HG02759 (cell line): Measurements from ENCODE around the gene ZFP64.
"Not testable (repeated sequence)": the region's sequence is repeated elsewhere in the genome, so short reads cannot be mapped to it uniquely, and the experiment has no call there.

Experiments used
- ATAC-seq: cut with Tn5 transposase; IDR thresholded peaks from one replicate; pipeline ENCODE4 v1.9.1; 2021; ENCODE audit warnings: mild to moderate bottlenecking, moderate library complexity; ENCODE audit not compliant: unreplicated experiment

The ZFP64 gene

DNA sequence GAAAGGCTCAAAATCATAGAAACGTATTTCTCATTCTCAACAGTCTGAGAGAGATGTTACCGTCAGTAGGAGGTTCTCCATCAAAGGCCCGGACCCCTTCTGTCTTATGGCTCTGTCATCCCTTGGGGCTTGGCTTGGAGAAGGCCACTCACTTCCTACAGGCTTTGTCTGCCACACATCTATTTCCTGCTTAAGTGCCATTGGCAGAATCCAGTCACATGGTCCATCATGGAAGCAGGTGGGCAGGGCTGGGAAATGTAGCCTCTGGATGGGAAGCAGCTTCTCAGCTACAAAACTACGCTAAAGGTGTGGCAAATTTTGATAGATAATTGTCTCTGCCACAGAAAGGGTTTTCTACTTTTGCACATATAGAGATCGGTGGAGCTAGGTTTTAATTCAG, 12.6 kb upstream of the ZFP64 start:
- no peak for ATAC-seq

DNA sequence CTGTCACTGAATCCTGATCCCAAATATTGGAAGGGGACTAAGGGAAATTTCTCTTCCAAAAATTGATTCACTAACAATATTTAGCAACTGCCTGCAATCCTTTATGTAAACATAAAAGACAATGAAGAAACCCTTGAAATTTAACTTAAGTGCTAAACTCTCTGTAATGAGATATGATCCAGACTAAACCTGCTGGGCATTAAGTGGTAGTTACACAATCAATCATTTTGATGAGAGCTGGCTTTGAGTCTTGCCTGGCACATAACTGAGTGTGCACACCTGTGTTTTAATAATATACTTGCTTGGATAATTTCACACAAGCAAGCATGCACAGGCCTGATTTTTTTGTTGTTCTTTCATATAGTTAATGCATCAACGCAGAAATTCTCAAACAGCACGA, 9.8 kb upstream of the ZFP64 start:
- no peak for ATAC-seq

DNA sequence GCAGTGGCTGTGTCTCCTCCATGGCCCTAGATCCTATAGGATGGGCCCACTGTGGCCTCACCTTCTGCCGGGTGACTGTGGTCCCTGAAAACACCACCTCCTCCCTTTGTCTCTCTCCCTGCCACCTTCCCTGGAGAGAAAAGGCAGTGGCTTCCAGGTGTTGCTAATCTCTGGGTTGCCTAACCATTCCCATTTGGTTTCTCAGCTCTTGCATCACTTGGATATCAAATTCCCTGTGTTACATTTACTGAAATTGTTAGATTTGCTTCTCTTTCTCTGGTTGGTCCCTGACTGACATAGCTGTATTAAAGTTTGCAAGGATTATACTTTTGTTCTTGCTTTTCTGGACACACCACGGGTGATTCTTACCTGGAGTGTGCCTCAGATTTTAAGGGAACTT, 9.3 kb upstream of the ZFP64 start:
- ATAC-seq: no peak

DNA sequence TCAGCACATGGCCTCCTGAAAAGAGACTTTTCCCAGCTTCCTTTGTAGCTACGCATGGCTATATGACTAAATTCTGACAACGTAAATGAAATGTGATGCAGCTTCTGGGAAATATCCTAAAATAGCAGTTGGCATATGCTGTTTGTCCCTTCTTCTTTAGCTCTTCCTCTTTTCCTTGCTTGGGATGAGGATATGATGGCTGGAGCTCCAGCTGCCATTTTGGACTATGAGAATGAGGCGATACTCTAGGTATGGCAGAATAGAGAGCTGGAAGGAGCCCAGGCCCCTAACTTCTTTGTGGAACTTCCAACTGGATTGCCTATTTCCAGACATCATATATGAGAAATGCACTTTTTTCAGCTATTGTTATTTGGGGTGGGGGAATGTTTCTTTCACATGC, 5.3 kb upstream of the ZFP64 start:
- ATAC-seq: no peak

DNA sequence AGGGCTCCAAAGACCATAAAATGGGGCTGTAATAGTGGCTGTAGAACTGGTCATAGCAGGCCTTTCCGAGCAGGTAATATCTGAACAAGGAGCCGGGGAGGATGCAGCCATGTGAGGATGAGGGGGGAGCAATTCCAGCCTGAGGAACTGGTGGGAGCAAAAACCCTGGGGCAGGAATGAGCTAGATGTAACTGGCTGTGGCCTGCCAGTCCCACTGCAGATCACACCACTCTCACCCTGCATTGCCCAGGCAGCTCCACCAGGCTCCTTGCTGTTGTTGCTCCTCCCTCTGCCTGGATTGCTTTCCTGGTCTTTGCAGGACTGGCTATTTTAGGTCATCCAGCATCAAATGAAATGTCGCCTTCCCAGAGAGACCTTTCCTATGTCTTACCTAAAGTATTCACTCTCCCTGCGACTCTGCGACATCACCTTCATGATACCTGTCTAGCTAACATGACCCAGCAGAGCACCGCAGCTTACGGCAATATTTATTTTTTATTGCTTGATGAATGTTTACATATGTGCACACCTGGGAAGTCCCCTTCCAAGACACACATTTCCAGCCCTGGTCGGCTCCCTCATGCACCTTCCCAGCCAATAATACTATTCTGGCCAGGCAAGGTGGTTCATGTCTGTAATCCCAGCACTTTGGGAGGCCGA, 2.4 kb upstream of the ZFP64 start:
- no peak for ATAC-seq

DNA sequence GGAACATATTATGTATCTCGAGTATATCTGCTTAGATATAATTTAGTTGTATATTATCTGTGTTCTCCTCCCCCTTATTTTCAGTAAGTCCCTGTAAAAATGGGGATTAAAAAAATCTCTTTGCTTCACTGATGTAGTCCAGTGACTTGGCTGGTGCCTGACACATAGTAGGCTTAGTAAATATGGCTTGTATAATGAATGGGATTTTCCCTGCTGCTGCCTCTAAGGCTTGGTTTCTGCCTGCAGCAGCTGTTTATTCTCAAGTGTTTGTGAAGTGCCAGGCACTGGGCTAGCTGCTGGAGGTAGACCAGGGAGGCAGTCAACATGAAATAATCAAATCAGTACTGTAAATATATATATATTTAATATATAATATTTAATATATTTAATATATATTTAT, 1.6 kb upstream of the ZFP64 start:
- no peak for ATAC-seq

DNA sequence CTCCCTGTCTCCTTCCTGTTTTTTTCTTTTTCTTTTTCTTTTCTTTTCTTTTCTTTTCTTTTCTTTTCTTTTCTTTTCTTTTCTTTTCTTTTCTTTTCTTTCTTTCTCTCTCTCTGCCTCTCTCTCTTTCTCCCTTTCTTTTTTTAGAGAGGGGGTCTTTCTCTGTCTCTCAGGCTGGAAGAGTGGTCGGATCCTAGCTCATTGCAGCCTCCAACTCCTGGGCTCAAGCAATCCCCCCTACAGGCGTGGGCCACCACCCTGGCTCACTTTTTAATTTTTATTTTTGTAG, 1.1 kb upstream of the ZFP64 start:
- ATAC-seq: not testable (repeated sequence)

DNA sequence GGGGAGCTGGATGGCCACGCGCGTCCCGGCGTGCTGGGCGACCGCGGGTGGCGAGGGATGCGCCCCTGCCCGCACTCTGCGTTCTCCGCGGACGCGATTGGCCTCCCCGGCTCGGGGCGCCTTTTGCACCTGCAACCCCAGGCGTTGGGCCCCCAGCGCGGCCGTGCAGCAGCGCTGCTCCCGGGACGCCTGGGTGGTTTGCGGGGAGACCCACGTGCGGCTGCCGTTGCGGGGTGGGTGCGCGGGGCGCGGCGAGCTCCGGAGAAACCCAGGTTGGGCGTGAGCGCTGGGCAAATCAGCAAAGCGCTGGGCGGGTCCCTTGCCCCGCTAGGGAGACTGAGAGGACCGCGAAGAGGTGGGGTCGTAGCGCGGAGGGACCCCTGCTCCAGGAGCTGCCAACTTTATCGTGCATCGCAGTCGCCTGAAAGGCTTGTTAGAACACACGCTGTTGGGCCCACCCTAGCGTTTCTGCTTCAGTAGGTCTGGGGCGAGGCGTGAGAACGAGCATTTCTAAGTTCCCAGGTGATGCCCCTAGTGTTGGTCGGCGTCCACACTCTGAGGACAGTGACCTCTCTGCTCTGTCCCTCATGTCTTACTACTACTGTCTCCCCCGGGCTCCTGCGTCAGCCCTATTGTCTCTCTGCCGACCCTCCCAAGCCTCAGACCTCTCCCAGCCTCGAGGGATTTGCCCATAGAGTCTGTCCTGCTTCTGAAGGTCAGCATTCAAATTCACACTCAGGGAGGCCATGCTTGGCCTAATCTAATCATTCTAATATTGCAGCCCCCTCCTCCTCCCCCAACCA, 538 bp upstream of the ZFP64 start:
- ATAC-seq: peak; percentile 45

DNA sequence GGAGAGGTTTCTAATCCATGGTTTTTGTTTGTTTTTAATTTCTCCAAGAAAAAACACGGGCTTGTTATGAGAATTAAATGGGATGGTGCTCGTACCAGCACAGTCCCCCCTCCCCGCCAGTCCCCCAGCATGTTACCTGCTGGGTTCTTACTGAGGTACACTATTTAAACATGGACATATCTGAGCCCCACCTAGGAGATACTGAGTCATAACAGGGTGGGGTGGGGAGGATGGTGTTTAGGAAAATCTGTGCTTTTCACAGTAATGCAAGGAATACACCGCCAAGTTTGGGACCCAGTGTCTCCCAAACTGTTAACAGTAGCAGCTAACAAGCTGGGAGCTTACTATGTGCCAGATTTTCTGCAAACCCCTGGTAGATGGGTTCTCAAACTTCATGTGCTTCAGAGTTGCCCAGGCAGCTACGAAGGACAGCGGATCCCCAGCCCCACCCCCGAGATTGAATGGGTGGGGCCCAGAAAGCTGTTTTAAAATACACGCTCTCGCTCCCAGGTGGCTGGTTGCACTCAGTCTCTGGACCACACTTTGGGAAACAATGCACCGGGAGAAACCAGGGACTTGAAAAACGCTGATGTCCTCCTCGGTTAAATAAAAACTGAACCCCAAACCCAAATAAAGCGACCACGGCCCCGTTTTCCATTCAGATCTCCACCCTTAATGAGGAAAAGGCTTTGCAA, 995 bp downstream of the ZFP64 start:
- peak; percentile 40 for ATAC-seq

DNA sequence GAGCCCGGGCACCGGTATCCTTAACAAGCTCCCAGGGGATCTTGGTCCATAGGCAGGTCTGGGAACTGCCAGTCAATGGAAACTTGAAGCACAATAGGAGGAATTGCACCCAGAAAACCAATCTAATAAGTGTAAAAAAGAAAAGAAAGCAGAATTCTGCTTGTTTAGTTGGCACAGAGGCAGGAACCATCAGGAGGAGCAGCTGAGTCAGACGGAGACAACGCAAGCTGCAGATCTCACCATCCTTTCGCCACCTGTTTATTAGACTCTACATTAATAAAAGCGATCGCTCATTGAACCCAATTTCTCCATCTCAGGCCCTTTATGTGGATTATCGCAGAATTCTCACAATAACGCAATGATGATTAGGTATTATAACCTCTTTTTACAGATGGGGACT, 9.8 kb downstream of the ZFP64 start:
- ATAC-seq: no peak

DNA sequence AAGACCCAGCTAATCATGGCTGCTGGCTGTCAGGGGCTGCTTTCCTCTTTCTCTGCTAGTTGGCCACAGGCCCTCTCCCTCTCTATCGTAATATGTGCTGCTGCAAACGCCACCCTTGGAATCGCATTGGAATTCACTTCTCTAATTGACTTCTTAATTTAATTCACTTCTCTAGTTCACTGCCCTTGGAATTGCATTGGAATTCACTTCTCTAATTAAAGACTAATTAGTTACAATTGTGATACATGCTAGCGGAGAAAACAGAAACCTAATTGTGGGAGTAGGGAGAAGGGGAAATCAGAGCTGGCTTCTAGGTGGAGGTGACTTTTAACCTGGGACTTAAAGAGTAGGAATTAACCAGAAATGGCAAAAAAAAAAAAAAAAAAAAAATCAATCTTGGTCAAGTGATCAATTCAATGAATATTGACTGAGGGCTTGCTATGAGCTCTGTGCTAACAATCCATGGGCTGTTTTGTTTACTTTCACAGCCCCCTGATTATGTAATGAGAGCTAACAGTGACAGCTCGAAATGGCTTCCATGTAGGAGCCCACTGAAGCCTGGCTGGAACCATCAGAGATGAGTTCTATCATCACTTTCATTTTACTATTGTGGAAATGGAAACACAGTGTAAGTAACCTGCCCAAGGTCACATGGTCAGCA, 11.3 kb downstream of the ZFP64 start:
- ATAC-seq: no peak

DNA sequence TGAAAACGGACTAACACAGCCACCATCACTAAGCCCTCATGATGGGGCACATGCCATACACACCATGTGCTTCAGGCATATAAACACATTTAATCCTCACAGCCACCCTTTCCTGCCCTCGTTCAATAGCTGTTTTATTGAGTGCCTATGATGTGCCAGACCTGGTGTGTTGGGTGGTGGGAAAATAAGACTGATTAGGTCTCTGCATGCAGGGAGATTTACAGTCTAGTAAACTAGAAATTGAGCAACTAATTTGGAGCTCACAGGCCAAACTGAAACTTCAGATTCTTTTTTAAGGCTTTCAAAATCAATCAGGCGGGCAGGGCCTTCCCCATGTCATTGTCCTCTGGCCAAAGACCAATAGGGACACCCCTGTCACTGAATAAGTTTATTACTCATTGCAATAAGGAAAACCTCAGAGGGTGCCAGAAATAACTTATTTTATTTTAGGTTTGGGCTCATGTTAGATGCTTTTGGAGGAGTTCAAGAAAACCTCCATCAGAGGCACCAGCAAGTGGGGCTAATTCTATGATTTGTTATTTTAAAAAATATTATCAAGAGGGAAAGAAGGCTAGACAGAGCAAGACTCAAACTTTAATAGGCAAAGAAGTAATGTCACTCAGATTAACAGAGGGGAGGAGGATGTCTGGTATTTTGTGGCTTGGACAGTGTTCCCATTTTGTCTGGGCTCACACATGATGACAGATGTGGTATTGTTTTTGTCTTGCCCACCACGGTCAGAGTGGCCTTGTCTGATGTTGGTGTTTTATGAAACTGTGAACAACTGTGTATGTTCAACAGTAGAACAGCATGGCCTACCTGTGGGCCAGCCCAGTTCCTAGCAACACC, 12.0 kb downstream of the ZFP64 start:
- peak; percentile 90 for ATAC-seq

DNA sequence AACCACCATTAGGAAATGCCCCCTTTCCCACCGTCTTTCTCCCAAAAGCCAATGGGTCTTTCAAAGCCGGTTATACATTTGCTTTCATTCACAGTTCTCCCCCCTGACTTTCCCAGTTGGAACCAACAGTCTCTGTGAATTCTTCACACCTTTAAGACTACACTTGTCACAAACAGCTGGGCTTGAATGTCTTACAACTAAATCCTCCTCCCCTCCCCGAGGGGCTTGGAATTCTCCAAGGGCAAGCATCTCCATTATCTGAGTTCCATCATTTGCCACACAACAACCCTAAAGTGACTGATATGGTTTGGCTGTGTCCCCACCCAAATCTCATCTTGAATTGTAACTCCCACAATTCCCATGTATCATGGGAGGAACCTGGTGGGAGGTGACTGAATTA, 12.9 kb downstream of the ZFP64 start:
- ATAC-seq: no peak

DNA sequence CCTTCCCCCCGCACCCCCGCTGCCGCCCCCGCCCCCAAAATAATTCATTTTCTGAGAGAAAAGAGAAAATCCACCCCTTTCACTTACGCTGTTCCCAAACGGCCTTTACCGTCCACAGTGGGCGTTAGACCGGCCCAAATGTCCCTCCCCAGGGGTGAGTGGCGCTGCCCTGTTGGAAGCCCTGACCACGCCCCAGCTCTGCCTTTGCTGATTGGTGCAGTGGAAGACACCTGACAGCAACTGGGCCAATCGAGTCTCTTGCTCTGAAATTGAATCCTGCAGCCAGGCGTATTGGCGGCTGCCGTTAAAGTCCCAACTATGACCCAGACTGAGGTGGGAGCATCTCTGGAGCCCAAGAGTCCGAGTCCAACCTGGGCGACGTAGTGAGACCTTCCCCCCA, 15.7 kb downstream of the ZFP64 start:
- ATAC-seq: no peak

DNA sequence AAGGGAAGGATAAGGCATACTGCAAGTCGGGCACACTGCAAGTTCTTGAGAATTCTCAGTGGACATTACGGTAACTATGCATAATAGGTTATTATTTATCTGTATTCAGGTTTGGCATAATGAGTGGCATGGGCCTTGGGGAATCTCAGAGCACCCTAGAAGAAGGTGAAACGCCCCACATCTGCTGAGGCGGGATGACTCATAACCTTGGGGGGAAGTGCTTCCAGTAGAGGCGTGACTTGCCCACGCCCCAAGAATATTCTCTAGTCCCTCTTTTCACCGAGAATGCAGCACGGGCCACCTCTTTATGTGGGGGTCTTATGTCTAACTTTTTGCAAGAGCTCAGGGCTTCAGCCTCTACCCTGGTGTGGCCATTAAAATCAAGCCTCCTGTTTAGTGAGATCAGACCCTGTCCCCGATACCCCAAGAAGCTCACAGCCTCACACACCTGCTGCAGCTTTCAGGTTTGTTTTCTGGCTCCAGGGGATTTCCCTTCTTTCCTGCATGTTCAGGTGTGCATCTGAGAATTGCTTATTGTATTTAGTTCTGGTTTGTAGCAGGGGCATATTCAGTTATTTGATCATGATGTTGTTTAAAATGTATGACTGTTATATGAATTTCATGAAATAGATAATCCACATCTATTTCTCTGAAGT, 19.1 kb downstream of the ZFP64 start:
- peak; percentile 88 for ATAC-seq

DNA sequence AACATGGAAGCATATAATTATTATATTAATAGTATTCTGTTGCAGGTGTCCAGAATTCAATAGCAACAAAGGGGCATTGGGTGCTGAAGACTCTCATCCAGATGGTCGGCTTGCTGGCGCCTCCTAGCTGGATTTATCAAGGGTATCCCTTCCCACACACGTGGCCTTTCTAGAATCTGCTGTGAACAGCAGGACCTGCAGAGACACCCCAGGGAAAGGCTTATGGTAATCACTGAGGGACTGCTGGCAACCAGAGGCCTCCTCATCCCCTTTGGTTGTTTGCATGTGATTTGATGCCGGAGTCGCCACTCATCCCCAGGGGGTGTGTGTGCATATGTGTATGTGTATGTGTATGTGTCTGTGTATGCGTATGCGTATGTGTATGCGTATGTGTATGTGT, 20.6 kb downstream of the ZFP64 start:
- ATAC-seq: no peak

DNA sequence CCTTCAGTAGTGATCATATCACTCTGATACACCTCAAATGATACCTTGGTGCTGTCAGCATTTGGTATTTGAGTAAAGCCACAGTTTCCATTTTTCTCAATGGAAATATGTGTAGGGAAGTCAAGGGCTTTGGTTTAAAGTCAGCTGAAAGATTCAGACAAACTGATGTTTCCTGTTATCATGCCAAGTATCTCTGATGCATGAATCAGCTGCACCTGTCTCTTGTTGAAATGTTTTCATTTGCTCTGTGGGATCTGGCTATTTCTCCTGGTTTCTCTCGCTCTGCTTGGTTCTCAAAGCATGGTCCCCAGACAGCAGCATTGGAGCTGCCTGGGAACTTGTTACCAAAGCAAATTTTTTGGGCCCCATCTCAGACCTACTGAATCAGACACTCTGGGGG, 23.5 kb downstream of the ZFP64 start:
- no peak for ATAC-seq

DNA sequence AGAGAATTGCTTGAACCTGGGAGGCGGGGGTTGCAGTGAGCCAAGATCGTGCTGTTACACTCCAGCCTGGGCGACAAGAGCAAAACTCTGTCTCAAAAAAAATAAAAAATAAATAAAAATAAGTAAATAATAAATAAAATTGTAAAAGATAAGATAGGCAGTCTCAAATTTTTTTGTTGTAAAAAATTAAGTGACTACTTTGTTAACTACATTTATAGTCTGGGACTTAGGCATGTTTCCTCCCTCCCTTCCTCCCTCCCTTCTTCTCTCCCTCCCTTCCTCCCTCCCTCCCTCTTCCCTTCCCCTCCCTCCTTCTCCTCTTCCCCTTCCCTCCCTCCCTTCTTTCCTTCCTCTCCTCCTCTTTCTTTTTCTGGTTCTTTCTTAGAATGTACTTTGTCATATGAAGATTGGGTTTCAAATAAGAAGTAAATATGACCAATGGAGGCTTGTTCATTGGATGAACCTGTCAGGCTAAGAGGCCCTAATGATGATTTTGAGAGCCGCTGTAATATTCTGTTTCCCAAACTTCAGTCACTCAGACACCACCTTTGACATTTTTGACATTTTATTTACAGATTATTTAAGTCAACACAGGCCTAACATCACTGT, 24.2 kb downstream of the ZFP64 start:
- no peak for ATAC-seq

DNA sequence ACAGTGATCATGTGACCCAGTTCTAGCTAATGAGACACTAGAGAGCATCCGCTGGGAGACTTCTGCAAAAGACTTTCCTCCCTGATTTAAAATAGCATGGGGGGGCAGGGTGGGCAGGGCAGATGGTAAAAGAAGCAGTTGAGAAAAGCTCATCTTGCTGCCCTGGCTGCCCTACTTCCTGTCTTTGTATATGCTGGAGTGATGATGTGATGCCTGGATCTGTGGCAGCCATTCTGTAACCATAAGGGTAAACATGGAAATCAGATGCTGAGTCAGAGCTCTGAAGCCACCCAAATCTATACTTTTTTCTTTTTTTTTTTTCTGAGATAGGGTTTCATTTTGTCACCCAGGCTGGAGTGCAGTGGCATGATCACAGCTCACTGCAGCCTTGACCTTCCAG, 25.4 kb downstream of the ZFP64 start:
- ATAC-seq: no peak

DNA sequence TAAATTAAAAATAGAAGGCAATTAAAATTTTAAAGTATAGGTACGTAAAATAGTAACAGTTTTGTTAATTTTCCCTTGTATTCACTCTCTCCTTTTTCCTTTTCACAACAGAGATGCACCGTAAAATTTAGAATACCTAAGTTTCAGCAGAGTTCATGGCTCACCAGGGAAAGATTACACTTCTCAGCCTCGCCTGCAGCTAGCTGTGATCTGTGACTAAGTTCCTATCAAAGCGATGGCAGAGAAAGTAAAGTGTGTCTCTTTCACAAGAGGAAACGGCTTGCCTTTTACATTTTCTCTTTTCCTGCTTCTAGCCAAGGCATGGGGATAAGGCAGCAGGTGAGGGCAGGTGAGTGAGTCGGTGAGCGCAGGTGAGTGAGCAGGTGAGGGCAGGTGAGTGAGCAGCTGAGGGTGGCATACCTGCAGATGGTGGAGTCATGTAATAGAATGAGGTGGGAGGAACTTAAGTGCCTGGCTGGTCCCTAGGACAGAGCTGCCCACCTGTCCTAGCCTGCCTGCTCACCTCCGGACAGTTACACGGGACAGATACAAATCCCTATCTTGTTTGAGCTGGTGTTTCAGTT, 30.9 kb downstream of the ZFP64 start:
- no peak for ATAC-seq
